Neural cell (in vitro differentiated cells): ENCODE measurements around the gene PLEKHO2.

Source experiments
- EP300 ChIP-seq: fragments of 450-650 bp; conservative IDR thresholded peaks from 2 replicates; pipeline ENCODE4 v1.6.1; 2014; ENCODE audit warnings: antibody characterized with exemption, mild to moderate bottlenecking, moderate library complexity; ENCODE audit not compliant: poor library complexity, severe bottlenecking
- SMC3 ChIP-seq: fragments of 450-650 bp; conservative IDR thresholded peaks from 2 replicates; pipeline ENCODE4 v1.6.1; 2014; ENCODE audit warnings: antibody characterized with exemption, mild to moderate bottlenecking, moderate library complexity; ENCODE audit not compliant: poor library complexity
- TF ChIP-seq, protein P1 (sequence below): fragments of 450-650 bp; IDR thresholded peaks from 2 replicates; pipeline ENCODE4 v1.5.1; 2014; ENCODE audit warnings: antibody characterized with exemption, mild to moderate bottlenecking, moderate library complexity; ENCODE audit not compliant: poor library complexity, severe bottlenecking

DNA sequence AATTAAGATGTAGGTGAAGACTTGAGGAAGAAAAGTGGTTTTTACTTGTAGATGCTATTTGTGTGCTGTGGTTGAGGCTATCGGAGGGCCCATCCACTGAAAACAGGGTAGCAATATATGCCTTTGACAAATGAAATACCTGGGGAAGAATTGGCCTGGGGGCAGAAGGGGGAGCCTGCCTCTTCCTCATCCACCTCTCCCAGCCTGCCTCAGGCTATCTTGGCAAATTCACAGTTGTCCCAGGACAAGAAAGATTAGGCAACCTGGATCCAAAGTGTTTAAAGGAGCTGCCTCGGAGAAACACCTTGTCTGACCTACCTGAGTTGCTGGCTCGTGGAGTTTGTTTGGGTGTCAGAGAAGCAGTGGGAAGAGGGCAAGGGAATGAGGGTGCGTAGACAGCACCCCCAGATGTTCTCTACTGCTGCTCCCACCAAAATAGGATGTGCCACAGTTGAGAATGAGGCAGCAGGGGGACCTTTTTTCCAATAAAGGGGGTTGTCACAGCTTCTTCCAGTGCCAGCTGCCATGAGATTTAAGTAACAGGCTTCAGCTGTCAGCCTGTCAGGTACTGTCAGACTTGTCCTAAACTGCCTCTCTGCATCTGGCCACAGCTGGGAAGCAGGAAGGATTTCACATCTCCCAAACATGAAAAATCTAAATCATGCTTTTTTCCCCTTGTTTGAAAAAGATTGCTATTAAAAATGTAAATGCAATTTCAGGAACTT lies 9.2 kb downstream of the PLEKHO2 start:
- no peak for TF ChIP-seq SMC3
- TF ChIP-seq, protein P1, sequence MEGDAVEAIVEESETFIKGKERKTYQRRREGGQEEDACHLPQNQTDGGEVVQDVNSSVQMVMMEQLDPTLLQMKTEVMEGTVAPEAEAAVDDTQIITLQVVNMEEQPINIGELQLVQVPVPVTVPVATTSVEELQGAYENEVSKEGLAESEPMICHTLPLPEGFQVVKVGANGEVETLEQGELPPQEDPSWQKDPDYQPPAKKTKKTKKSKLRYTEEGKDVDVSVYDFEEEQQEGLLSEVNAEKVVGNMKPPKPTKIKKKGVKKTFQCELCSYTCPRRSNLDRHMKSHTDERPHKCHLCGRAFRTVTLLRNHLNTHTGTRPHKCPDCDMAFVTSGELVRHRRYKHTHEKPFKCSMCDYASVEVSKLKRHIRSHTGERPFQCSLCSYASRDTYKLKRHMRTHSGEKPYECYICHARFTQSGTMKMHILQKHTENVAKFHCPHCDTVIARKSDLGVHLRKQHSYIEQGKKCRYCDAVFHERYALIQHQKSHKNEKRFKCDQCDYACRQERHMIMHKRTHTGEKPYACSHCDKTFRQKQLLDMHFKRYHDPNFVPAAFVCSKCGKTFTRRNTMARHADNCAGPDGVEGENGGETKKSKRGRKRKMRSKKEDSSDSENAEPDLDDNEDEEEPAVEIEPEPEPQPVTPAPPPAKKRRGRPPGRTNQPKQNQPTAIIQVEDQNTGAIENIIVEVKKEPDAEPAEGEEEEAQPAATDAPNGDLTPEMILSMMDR, result no peak
- peak; percentile 67 for TF ChIP-seq EP300
